Testis (tissue), 3 donors: ENCODE measurements around the gene DYRK1A. TPM values are rescaled to one million over a fixed set of nuclear protein-coding genes. Genes with fewer than 3 reads are reported as not detected.

ENCODE experiments used
- DNase-seq: peaks from one replicate; pipeline ENCODE4 v3.0.0-alpha.2; 2019
- H3K27ac ChIP-seq, 2 donors: fragments of 200-600 bp; sonication (generic); one replicate each; pipeline ENCODE4 v1.5.1; 2019
- H3K27me3 ChIP-seq: fragments of 200-600 bp; sonication (generic); one replicate; pipeline ENCODE4 v1.5.1; 2019
- H3K36me3 ChIP-seq: fragments of 200-600 bp; sonication (generic); one replicate; pipeline ENCODE4 v1.5.1; 2017; ENCODE audit warnings: low read depth; ENCODE audit errors: missing control alignments
- H3K4me1 ChIP-seq: fragments of 200-600 bp; sonication (generic); one replicate; pipeline ENCODE4 v1.5.1; 2019
- H3K4me3 ChIP-seq, 2 donors: fragments of 200-600 bp; sonication (generic); one replicate each; pipeline ENCODE4 v1.5.1; 2017 to 2019
- H3K9me3 ChIP-seq: fragments of 200-600 bp; sonication (generic); one replicate; pipeline ENCODE4 v1.5.1; 2017
- POLR2A ChIP-seq: fragments of 450-650 bp; IDR thresholded peaks from one replicate; pipeline ENCODE4 v1.6.1; 2017; ENCODE audit warnings: antibody characterized with exemption, mild to moderate bottlenecking, moderate library complexity
- WGBS, 2 donors: methylation state at CpG; one replicate each; pipeline ENCODE4 v1.1.5; 2018; 5-methylcytosine and 5-hydroxymethylcytosine counted together
- intact Hi-C: fragments of 100-400 bp; cut with DNase I; formaldehyde crosslinking; loops from one replicate; pipeline ENCODE4 v1.15.1; 2023; ENCODE audit warnings: low total_unique reads
- polyA plus RNA-seq: library from polyadenylated mRNA; stranded (reverse); fragments of 350-450 nt; fragmentation: Illumina TruSeq; extraction: RNeasy Lipid Tissue Mini Kit (QIAGEN cat#74804); gene quantifications from one replicate; pipeline ENCODE4 v1.2.3, GENCODE V29; 2014; ENCODE audit warnings: low read depth, low replicate concordance; ENCODE audit not compliant: insufficient read depth
- total RNA-seq, 2 donors: library from RNA; depleted of rRNA; stranded (reverse); fragments of >200 nt; gene quantifications; one replicate each; pipeline ENCODE4 v1.2.3, GENCODE V29; 2016
- TF ChIP-seq, protein P1 (sequence below), 3 experiments: fragments of 450-650 bp in 2 of 3; fragments of 200-600 bp in 1 of 3; sonication (generic) in 1 of 3; IDR thresholded peaks; one replicate each; pipeline ENCODE4 v1.5.1; 2016 to 2019; ENCODE audit warnings: antibody characterized with exemption in 3 of 3, mild to moderate bottlenecking in 2 of 3, moderate library complexity in 1 of 3

Gene DYRK1A
- total and polyA plus RNA-seq, 3 donors from 2014 or later = 68.6 to 166 (median 141) TPM

DNA sequence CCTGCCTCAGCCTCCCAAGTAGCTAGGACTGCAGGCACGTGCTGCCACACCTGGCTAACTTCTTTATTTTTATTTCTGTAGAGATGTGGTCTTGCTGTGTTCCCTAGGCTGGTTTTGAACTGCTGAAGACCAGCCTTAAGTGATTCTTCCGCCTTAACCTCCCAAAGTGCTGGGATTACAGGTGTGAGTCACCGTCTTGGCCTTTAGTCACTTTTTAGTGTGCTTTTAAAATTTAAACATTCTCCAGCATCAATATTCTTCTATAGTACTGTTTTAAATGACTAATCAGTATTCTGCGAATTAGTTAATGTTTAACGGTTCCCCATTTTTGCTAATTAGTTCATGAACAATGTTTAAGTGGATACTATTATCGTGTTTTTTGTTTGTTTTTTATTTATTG is 60.6 kb downstream of the DYRK1A start:
- DNase-seq = no peak
- H3K27me3 ChIP-seq = no peaks in the 10 kb centered on the region
- H3K9me3 ChIP-seq = no peaks in the 10 kb centered on the region
- H3K4me1 ChIP-seq = peaks cover 4% of the 10 kb centered on the region
- WGBS, 2 donors = 78 to 90% methylated on average over 6 of the region's 6 CpGs
- no peak overlapping the region for H3K27ac ChIP-seq
- no peak for TF ChIP-seq POLR2A
- TF ChIP-seq, protein P1, sequence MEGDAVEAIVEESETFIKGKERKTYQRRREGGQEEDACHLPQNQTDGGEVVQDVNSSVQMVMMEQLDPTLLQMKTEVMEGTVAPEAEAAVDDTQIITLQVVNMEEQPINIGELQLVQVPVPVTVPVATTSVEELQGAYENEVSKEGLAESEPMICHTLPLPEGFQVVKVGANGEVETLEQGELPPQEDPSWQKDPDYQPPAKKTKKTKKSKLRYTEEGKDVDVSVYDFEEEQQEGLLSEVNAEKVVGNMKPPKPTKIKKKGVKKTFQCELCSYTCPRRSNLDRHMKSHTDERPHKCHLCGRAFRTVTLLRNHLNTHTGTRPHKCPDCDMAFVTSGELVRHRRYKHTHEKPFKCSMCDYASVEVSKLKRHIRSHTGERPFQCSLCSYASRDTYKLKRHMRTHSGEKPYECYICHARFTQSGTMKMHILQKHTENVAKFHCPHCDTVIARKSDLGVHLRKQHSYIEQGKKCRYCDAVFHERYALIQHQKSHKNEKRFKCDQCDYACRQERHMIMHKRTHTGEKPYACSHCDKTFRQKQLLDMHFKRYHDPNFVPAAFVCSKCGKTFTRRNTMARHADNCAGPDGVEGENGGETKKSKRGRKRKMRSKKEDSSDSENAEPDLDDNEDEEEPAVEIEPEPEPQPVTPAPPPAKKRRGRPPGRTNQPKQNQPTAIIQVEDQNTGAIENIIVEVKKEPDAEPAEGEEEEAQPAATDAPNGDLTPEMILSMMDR (IDR thresholded peaks at IDR 0.05) = no peak
- H3K36me3 ChIP-seq = no peaks in the 10 kb centered on the region
- no peak overlapping the region for H3K4me3 ChIP-seq
- intact Hi-C loops = no loop called here

- Histone ChIP-seq H3K4me3 (no peak overlapping the region), H3K4me1 (peaks cover 4% of the 10 kb centered on the region), H3K9me3 (no peaks in the 10 kb centered on the region), H3K27ac (no peak overlapping the region), H3K36me3 (no peaks in the 10 kb centered on the region), H3K27me3 (no peaks in the 10 kb centered on the region)
- 87 to 95% methylated on average over 7 of the region's 7 CpGs for WGBS, 2 donors
- no peak for DNase-seq
- intact Hi-C loops = no loop called here
- TF ChIP-seq, protein P1 (IDR thresholded peaks at IDR 0.05) = no peak
- TF ChIP-seq POLR2A = no peak
Observed at GRCh38 chr21:37429356-37429755, 62.8 kb downstream of the DYRK1A start.

GRCh38 chr21:37430184-37430821 is 63.7 kb downstream of the DYRK1A start:
- 86 to 88% methylated on average over 6 of the region's 6 CpGs for WGBS, 2 donors
- Histone ChIP-seq H3K27me3 (no peaks in the 10 kb centered on the region), H3K9me3 (no peaks in the 10 kb centered on the region), H3K36me3 (no peaks in the 10 kb centered on the region), H3K4me1 (peaks cover 13% of the 10 kb centered on the region), H3K27ac (no peak overlapping the region), H3K4me3 (no peak overlapping the region)
- intact Hi-C loops = no loop called here
- TF ChIP-seq, protein P1 (IDR thresholded peaks at IDR 0.05) = no peak
- no peak for TF ChIP-seq POLR2A
- DNase-seq = no peak

DNA sequence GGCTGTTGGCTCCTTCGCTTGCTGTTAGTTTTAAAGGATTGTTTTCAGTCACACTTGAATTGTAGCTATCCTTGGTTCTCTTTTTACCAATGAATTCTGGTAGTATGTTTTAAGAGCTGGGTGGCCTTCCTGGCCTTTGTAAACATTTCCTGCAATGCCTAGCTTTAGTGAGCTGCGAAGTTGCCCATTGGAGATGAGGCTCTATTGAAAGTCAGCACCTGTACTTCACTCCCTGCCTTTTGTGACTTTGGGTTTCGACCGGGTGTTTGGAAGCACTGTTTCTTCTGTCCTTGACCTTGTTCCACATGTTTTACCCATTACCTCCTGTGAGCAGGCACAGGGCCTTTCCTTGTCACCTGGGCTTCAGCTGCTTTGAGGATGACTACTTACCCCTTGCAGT is 64.7 kb downstream of the DYRK1A start:
- intact Hi-C loops = no loop called here
- TF ChIP-seq, protein P1 (IDR thresholded peaks at IDR 0.05) = no peak
- TF ChIP-seq POLR2A = no peak
- DNase-seq = no peak
- H3K36me3 ChIP-seq = no peaks in the 10 kb centered on the region
- WGBS, 2 donors = 51 to 66% methylated on average over 4 of the region's 4 CpGs
- H3K4me1 ChIP-seq = peaks cover 23% of the 10 kb centered on the region
- no peaks in the 10 kb centered on the region for H3K27me3 ChIP-seq
- no peaks in the 10 kb centered on the region for H3K9me3 ChIP-seq
- no peak overlapping the region for H3K27ac ChIP-seq
- H3K4me3 ChIP-seq = no peak overlapping the region
